ENCODE measurements around the gene OR51V1.
"Not testable (repeated sequence)": the region's sequence is repeated elsewhere in the genome, so short reads cannot be mapped to it uniquely, and the experiment has no call there.

OR51V1 gene

DNA sequence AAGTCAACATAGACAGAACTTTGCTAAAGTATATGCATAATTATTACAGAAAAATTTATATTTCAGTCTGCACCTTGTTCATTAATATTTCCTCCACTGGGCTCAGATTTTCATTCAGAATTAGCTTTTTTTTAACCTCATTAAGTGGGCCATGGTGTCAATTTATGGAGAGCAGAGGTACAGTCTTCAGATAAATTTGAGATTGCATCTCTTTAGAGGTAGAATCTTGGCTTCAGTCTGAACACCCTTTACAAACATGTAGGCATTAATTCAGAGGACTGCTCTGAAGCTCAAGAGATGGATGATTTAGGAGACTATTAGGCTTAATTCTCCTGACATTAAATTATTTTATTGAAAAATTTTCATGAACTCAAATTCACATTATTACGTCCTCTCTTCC is 29.8 kb upstream of the OR51V1 start:
- ATAC-seq: no peak

DNA sequence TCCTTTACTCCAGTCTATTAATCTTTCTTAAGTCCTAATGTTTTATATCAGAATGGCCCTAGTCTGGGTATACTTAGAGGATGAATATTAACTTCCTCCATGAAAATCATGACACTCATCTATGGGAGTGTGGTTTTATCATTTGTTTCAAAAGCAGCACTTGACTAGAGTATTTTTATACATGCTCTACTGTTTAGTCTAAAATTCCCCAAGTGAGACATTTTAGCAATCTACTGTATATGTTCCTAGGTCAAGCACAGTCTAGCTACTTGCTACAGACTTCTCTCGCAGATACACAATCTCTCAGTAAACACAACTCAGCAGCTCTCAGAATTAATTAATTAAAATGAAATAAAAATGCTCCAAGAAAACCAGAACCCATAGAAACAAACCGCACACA is 29.3 kb upstream of the OR51V1 start:
- no peak for ATAC-seq

DNA sequence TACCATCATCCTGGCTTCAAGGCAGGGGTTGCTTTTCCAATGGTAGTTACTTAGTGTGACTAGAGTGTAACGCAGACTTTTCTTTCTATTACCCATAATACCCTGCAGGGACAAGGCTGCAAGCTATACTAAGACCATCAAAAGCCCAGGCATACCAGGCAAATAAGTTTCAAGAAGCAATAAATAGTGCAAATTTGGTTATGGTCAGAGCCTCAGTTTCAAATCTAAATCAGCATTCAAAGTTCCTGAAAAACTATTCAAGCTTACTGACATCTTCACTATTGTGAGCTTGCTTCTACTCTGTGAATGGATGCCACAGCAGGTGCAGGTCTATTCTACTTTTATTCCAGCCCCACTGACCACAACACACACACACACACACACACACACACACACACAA is 28.9 kb upstream of the OR51V1 start:
- no peak for ATAC-seq

DNA sequence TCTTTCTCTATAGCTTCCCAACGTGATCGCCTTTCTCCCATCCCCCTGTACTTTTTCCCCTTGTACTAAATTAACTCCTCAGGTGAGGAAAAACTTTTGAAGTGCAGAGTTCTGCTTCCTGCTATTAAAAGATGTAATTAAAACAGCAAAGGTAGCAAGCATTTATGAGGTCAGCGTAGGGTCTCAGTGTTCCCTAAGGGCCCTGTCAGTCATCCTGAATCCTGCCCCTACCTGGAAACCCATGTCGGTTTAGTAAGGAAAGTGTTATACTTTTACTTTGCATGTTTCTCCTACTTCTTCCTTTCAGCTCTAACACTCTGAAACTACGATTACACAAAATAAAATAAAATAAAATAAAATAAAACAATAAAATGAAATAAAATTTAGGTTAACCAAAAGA is 27.6 kb upstream of the OR51V1 start:
- no peak for ATAC-seq

DNA sequence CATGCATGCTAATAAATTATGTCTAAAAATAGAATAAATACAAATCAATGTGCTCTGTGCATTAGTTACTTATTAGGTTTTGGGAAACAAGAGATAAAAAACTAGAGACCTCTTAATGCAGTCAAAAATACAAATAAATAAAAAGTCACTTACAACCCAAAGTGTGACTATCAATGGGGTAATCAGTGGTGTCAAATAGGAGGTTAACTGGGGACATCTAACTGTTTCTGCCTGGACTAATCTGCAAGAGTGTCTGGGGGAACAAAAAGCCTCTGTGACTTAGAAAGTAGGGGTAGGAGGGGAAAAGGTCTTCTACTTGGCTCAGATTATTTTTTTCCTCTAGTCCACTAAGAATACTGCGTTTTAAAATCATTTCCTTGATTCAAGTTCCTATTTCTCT is 27.2 kb upstream of the OR51V1 start:
- no peak for ATAC-seq

- no peak for ATAC-seq
Measured at GRCh38 chr11:5226732-5227310, 26.3 kb upstream of the OR51V1 start, which contains the start of gene HBB. TSS of gene HBB (minus strand) at chr11:5227071. CDS start at chr11:5227021, 50 bp downstream.

GRCh38 chr11:5225480-5225871 is 25.0 kb upstream of the OR51V1 start:
- ATAC-seq: no peak

GRCh38 chr11:5224538-5225479 is 24.3 kb upstream of the OR51V1 start:
- no peak for ATAC-seq

DNA sequence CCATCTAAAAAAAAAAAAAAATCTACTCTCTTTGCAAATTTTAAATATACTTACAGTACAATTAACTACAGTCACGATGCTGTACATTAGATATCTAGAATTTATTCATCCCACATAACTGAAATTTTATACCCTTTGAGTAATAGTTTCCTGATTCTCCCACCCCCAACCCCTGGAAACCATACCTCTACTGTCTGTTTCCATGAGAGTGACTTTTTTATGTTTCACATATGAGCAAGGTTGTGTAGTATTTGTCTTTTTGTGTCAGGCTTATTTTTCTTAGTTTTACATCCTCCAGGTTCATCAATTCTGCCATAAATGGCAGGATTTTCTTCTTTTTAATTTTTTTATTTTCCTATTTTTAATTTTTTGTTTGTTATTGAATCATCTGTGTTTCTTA is 23.2 kb upstream of the OR51V1 start:
- no peak for ATAC-seq

- no peak for ATAC-seq
Measured at GRCh38 chr11:5223146-5223545, 22.7 kb upstream of the OR51V1 start.

- no peak for ATAC-seq
Measured at GRCh38 chr11:5210376-5210885, 9.9 kb upstream of the OR51V1 start.

DNA sequence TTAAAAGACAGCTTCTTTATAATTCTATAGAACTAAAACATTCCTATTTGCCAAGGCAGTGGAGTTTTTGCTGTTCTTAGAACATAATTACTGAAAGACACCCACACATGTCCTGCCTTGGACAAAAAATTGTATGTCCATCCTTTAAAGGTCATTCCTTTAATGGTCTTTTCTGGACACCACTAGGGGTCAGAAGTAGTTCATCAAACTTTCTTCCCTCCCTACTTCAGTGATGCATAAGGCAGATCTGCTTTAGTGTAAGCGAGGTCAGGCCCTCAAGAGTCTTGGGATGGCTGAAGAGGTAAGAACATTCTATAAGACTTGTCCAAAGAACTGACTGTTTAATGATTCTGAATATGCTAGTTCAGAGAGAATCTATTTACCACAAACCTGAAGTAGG is 4.3 kb upstream of the OR51V1 start:
- no peak for ATAC-seq

DNA sequence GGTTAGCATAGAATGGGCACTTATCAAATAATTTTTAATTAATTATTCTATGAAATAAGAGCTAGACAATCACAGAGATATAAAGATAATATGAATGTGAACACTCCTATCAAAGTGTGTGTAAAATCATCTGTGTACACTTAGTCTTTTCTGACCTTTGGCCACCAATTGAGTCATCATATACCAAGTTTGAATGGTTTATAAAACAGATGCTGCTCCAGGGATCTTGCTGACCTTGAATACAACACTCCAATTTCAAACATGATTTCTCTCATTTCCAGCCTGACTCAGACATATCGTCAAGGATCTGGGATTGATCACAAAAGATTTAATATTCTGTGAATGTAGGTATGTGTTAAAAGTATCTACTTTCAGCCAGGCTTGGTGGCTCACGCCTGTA is 2.9 kb upstream of the OR51V1 start:
- no peak for ATAC-seq

DNA sequence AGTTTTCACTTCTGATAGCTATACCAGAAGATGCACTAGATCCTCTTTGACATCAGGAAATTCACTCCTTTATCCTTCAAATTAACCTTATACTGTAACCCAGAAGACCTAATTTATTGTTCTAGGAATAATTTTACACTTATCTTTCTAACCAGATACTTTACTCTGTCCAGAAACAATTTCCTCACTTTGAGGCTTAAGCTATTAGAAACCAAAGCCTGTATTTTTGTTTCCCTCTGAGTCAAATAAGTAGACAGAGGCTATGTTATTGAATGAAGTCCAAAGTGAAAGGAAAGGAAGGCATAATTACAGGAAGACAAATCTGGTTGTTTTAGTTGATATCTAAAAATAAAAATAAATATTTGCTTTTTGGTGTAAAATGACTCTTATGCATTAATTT is 2.2 kb downstream of the OR51V1 start:
- no peak for ATAC-seq

DNA sequence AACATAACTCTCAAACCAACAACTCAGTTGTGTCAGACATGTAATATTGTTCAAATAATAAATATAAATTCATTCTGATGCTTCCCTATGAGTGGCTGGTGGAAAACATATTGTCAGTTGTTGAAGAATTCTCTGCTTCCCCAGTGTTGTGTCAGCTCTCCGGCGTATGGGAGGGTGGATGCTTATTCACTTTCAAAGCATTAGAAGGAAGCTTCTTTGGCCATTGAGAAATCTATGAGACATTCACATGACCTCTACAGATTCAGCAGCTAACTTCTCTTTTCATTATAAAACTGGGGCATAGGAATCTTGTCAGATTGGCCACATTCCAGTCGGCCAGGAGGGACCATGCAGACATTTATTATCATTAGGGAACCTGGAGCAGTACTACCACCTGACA is 2.9 kb downstream of the OR51V1 start:
- no peak for ATAC-seq

GRCh38 chr11:5196731-5197130 is 3.8 kb downstream of the OR51V1 start:
- ATAC-seq: no peak

GRCh38 chr11:5196067-5196466 is 4.4 kb downstream of the OR51V1 start:
- no peak for ATAC-seq

- no peak for ATAC-seq
Measured at GRCh38 chr11:5192738-5193137, 7.7 kb downstream of the OR51V1 start.

DNA sequence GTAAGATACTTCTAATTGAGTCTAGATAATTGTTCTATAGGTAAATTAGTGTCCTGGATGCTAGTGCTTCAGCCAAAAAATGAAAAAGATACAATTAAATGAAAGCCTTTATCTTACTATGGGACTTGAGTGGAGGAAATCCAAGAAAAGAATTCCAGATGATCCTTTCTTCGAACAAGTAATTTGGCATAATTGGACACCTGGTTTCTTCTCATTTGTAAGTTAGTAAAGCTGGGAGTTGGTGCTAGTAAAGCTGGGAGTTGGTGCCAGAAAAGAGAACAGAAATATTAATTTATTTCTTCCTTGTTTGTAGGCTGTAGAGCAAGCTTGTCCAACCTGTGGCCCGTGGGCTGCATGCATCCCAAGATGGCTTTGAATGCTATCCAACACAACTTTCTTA is 12.3 kb downstream of the OR51V1 start:
- no peak for ATAC-seq

DNA sequence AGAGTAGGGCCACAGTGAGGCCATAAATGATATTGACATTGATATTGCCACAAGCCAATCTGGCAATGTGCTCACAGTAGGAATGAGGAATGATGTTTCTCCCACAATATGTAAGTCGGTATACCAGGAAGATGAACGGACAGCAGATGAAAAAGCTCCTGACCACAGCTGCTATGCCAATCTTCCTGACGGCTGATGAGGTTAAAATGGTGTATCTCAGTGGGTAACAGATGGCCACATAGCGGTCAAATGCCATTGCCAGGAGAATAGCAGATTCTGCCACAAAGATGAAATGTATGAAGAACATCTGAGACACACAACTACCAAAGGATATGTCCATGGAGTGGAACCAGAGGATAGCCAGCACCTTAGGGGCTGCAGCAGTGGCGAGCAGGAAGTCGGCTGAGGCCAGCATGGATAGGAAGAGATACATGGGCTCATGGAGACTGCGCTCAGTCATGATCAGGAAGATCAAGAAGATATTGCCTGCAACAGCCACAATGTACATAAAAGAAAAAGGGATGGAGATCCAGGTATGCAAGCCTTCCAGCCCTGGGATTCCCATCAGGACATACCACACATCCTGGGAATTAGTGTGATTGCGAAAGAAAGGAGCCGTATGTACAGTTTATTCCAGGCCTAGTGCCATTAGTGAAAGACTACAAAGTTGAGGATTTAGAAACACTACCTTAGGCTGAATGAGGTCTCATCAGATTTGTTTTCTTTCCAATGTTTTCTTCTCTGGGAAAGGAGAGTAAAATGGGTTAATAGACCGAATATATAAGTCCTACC is 22.2 kb downstream of the OR51V1 start:
- no peak for ATAC-seq

DNA sequence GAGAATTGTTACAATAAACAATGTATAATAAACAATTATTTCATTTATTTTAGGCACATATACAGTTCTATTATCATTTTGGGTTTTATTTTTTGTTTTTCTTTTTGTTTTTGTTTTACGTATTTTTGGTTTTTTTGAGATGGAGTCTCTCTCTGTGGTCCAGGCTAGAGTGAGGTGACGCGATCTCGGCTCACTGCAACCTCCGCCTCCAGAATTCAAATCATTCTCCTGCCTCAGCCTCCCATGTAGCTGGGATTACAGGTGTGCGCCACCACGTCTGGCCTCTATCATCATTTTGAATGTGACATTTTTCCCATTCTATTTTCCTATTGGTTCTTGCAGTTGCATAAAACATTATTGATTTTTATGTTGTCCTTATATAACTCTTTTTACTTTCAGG is 25.5 kb downstream of the OR51V1 start:
- ATAC-seq: no peak

- no peak for ATAC-seq
Measured at GRCh38 chr11:5171856-5172255, 28.6 kb downstream of the OR51V1 start.

GRCh38 chr11:5165898-5166297 is 34.6 kb downstream of the OR51V1 start:
- not testable (repeated sequence) for ATAC-seq
